BE2C (cell line): ENCODE measurements around the gene CDC37L1.

ENCODE experiments used
- DNase-seq: peaks from one replicate; pipeline ENCODE4 v3.0.0-alpha.2; 2020
- H3K27me3 ChIP-seq: fragments of 250-450 bp; sonication (Bioruptor Pico); 2 replicates; pipeline ENCODE4 v1.5.1; 2020; ENCODE audit warnings: mild to moderate bottlenecking
- H3K36me3 ChIP-seq: fragments of 250-450 bp; sonication (Bioruptor Pico); 2 replicates; pipeline ENCODE4 v1.5.1; 2020; ENCODE audit warnings: mild to moderate bottlenecking
- H3K4me1 ChIP-seq: fragments of 250-450 bp; sonication (Bioruptor Pico); 2 replicates; pipeline ENCODE4 v1.5.1; 2020
- H3K4me3 ChIP-seq: 2 replicates; pipeline ENCODE4 v1.5.1; 2011; ENCODE audit warnings: low read depth, low read length
- H3K9me3 ChIP-seq: fragments of 250-450 bp; sonication (Bioruptor Pico); 2 replicates; pipeline ENCODE4 v1.5.1; 2020
- CTCF ChIP-seq: IDR thresholded peaks from 2 replicates; pipeline ENCODE4 v1.5.1; 2012; ENCODE audit warnings: mild to moderate bottlenecking, low read depth, low read length

Gene CDC37L1

GRCh38 chr9:4755026-4755609, 75.7 kb downstream of the CDC37L1 start:
- H3K36me3 ChIP-seq = no peaks in the 10 kb centered on the region
- no peaks in the 10 kb centered on the region for H3K4me1 ChIP-seq
- H3K4me3 ChIP-seq = no peak overlapping the region
- TF ChIP-seq CTCF = no peak
- no peak for DNase-seq
- peaks cover 5% of the 10 kb centered on the region for H3K27me3 ChIP-seq
- no peaks in the 10 kb centered on the region for H3K9me3 ChIP-seq

- Histone ChIP-seq H3K9me3 (no peaks in the 10 kb centered on the region), H3K27me3 (peaks cover 6% of the 10 kb centered on the region), H3K4me1 (no peaks in the 10 kb centered on the region), H3K4me3 (no peak overlapping the region), H3K36me3 (no peaks in the 10 kb centered on the region)
- no peak for DNase-seq
- TF ChIP-seq CTCF = no peak
Measured at GRCh38 chr9:4756420-4756819, 77.1 kb downstream of the CDC37L1 start.
